ENCODE data around the gene APOBR. TPM values are rescaled to one million over a fixed set of nuclear protein-coding genes. Genes with fewer than 3 reads are reported as not detected.

APOBR gene
- total and polyA plus RNA-seq, 2 of the 13 experiments (the other 11 are each of a cell fraction or from before 2014, with no cell fraction given): 0.03 TPM; not detected in 1

DNA sequence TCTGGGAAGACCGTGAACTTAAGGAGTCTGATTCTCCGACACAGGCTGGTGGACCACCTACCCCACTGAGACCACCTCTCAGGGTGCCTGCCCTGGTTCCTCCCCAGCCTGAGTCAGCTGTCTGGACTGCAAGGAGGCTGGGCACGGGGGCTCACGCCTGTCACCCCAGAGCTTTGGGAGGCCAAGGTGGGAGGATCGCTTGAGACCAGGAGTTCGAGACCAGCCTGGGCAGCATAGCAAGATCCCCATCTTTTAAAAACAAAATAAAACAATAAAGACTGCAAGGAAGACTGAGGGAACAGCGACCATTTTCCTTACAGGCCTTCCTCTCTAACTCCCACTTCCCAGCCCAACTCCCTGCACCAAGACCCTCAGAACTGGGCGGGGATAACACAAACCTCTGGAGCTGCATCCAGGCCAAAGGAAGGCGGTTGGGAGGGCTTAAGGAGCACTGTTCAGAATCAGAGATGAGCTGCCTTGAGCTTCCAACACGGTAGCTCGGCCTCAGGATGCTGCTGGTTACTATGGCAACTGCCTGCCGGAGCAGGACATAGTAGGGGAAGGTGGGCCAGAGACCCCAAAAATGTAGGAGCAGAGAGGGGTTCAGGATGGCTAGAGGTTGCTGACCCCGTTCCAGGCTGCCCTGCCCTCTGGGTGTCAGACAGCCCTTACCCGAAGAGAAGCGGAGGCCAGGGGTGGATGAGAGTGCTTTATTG is 4.4 kb downstream of the APOBR start:
- no TSS peak for BruUV-seq (replicated peaks)
- POLR2A ChIA-PET: interaction anchor here (0.7 kb wide), 1 partner anchor 31 kb away, joined by 3 read pairs; no protein-coding TSS in a partner anchor
- TF ChIP-seq RFX1 (IDR thresholded peaks at IDR 0.05): peak; percentile 40; the same call in 1 of the 2 replicates
- no peak for TF ChIP-seq CEBPB (IDR thresholded peaks at IDR 0.05; ENCODE audit: borderline replicate concordance, low read depth, low read length)
- no peak for TF ChIP-seq ZNF232 (CRISPR knock-in tag; IDR thresholded peaks at IDR 0.05; ENCODE audit: borderline replicate concordance)
- TF ChIP-seq ZNF121 (CRISPR knock-in tag; IDR thresholded peaks at IDR 0.05): peak; percentile 38; the same call in 1 of the 2 replicates
- TF ChIP-seq ZNF792 (CRISPR knock-in tag; IDR thresholded peaks at IDR 0.05): no peak
- TF ChIP-seq NFIB (CRISPR knock-in tag; IDR thresholded peaks at IDR 0.05; ENCODE audit: borderline replicate concordance): no peak
- Histone ChIP-seq H3K36me3 (replicated peaks in 1 of 2; ENCODE audit: control insufficient read depth in 1 of 2, insufficient read depth in 2 of 2, low read length in 2 of 2) (no peaks in the 10 kb centered on the region), H3K27ac (ENCODE audit: extremely low read length, insufficient read depth, low read length) (no peak overlapping the region), H3K79me2 (ENCODE audit: insufficient read depth, low read length) (no peaks in the 10 kb centered on the region), H3K27me3 (ENCODE audit: control insufficient read depth in 1 of 2, insufficient read depth in 2 of 2, low read length in 2 of 2) (peaks cover 18 to 59% of the 10 kb centered on the region in 2 experiments), H2AFZ (ENCODE audit: low read length) (no peak overlapping the region), H4K20me1 (ENCODE audit: insufficient read depth, low read length) (no peaks in the 10 kb centered on the region), H3K4me2 (ENCODE audit: low read depth, low read length) (no peak overlapping the region), H3K9ac (ENCODE audit: insufficient read depth, low read depth, low read length) (no peak overlapping the region), H3K4me1 (ENCODE audit: insufficient read depth, low read length) (peaks cover 21% of the 10 kb centered on the region), H3K4me3 (replicated peaks in 1 of 3; ENCODE audit: insufficient read depth in 1 of 3, low read depth in 2 of 3, low read length in 3 of 3) (no peak overlapping the region), H3K9me3 (ENCODE audit: low read length) (no peaks in the 10 kb centered on the region)
- no peak for DNase-seq (ENCODE audit: low spot score)
- CTCF ChIA-PET (ENCODE audit: low intra/inter-chr PET ratio, low total read pairs): no interaction called here
- intact Hi-C loops (cut with micrococcal nuclease; ENCODE audit: unreplicated experiment) (no loop called here), in situ Hi-C loops (cut with HindIII; ENCODE audit: extremely low pct_ligation_motif_present, low pct_unique_long_range_greater_than_20kb) (no loop called here)
- ATAC-seq: no peak
- FAIRE-seq: no peak
- 45% methylated on average over 15 of the region's 15 CpGs for whole genome bisulfite sequencing (ENCODE audit: low lambda C conversion rate)

DNA sequence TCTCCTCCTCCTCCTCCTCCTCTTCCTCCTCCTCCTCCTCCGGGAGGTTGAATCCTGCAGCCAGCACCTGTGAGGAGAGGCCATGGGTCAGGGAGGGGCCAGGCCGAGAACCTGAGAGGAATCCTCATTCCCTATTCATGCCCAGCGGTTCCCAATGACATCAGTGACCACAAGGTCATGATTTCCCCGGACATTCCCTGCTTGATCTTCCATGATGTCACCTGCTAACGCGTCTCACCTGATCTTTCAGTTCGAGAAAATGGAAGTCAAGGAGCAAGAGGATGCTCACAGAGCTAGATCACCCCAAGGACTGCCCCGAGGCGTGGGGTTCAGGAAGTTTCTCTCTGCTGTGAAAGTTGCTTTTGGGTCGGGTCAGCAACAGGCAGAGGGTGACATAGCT is 5.4 kb downstream of the APOBR start:
- intact Hi-C loops (cut with micrococcal nuclease; ENCODE audit: unreplicated experiment): no loop called here
- Histone ChIP-seq H3K4me1 (ENCODE audit: insufficient read depth, low read length) (peaks cover 21% of the 10 kb centered on the region), H3K9me3 (ENCODE audit: low read length) (no peaks in the 10 kb centered on the region), H3K79me2 (ENCODE audit: insufficient read depth, low read length) (no peaks in the 10 kb centered on the region), H4K20me1 (ENCODE audit: insufficient read depth, low read length) (no peaks in the 10 kb centered on the region), H3K9ac (ENCODE audit: insufficient read depth, low read depth, low read length) (no peak overlapping the region), H3K36me3 (replicated peaks in 1 of 2; ENCODE audit: control insufficient read depth in 1 of 2, insufficient read depth in 2 of 2, low read length in 2 of 2) (no peaks in the 10 kb centered on the region), H3K27me3 (ENCODE audit: control insufficient read depth in 1 of 2, insufficient read depth in 2 of 2, low read length in 2 of 2) (peaks cover 16 to 53% of the 10 kb centered on the region in 2 experiments), H2AFZ (ENCODE audit: low read length) (no peak overlapping the region), H3K4me3 (replicated peaks in 1 of 3; ENCODE audit: insufficient read depth in 1 of 3, low read depth in 2 of 3, low read length in 3 of 3) (no peak overlapping the region), H3K27ac (ENCODE audit: extremely low read length, insufficient read depth, low read length) (no peak overlapping the region), H3K4me2 (ENCODE audit: low read depth, low read length) (no peak overlapping the region)
- ChIA-PET POLR2A (no interaction called here), CTCF (ENCODE audit: low intra/inter-chr PET ratio, low total read pairs) (no interaction called here)
- DNase-seq (ENCODE audit: low spot score) (peak; percentile 37), ATAC-seq (no peak), FAIRE-seq (no peak)
- BruUV-seq (replicated peaks): no TSS peak
- in situ Hi-C loops (cut with HindIII; ENCODE audit: extremely low pct_ligation_motif_present, low pct_unique_long_range_greater_than_20kb): no loop called here
- WGBS (ENCODE audit: low lambda C conversion rate): 14% methylated on average over 10 of the region's 10 CpGs
- no peak for TF ChIP-seq KLF13 (CRISPR knock-in tag; IDR thresholded peaks at IDR 0.05)
- no peak for TF ChIP-seq AHR (CRISPR knock-in tag; IDR thresholded peaks at IDR 0.05)
- no peak for TF ChIP-seq PHF8 (CRISPR knock-in tag; IDR thresholded peaks at IDR 0.05)
- TF ChIP-seq ZNF282 (IDR thresholded peaks at IDR 0.05; ENCODE audit: partially characterized antibody): no peak
- no peak for TF ChIP-seq ZFYVE20 (CRISPR knock-in tag; IDR thresholded peaks at IDR 0.05; ENCODE audit: borderline replicate concordance, low read depth)
- TF ChIP-seq ZBTB21 (CRISPR knock-in tag; IDR thresholded peaks at IDR 0.05): 0 out of 2 replicates have a peak, but pooled peaks have one; percentile 38
- no peak for TF ChIP-seq STAT5B (CRISPR knock-in tag; IDR thresholded peaks at IDR 0.05)
- TF ChIP-seq, protein P1, sequence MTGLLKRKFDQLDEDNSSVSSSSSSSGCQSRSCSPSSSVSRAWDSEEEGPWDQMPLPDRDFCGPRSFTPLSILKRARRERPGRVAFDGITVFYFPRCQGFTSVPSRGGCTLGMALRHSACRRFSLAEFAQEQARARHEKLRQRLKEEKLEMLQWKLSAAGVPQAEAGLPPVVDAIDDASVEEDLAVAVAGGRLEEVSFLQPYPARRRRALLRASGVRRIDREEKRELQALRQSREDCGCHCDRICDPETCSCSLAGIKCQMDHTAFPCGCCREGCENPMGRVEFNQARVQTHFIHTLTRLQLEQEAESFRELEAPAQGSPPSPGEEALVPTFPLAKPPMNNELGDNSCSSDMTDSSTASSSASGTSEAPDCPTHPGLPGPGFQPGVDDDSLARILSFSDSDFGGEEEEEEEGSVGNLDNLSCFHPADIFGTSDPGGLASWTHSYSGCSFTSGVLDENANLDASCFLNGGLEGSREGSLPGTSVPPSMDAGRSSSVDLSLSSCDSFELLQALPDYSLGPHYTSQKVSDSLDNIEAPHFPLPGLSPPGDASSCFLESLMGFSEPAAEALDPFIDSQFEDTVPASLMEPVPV (CRISPR knock-in tag; IDR thresholded peaks at IDR 0.05): no peak
- TF ChIP-seq, protein P2, sequence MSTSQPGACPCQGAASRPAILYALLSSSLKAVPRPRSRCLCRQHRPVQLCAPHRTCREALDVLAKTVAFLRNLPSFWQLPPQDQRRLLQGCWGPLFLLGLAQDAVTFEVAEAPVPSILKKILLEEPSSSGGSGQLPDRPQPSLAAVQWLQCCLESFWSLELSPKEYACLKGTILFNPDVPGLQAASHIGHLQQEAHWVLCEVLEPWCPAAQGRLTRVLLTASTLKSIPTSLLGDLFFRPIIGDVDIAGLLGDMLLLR (CRISPR knock-in tag; IDR thresholded peaks at IDR 0.05): no peak
- peak; percentile 51; the same call in 1 of the 2 replicates for TF ChIP-seq ATF7 (IDR thresholded peaks at IDR 0.05)
- no peak for TF ChIP-seq ATF7 (CRISPR knock-in tag; IDR thresholded peaks at IDR 0.05)
- no peak for TF ChIP-seq CAMTA2 (CRISPR knock-in tag; IDR thresholded peaks at IDR 0.05; ENCODE audit: borderline replicate concordance)

All from HepG2 (cell line).